Natural killer cell treated with Interleukin-12 subunit alpha and Interleukin-12 subunit beta and Interleukin-15 and Interleukin-18, amount 100 ng/mL, for 72 hours (primary cell): Measurements from ENCODE around the gene SHC2. TPM values are rescaled to one million over a fixed set of nuclear protein-coding genes. Genes with fewer than 3 reads are reported as not detected.
"Not testable (repeated sequence)": the region's sequence is repeated elsewhere in the genome, so short reads cannot be mapped to it uniquely, and the experiment has no call there.

Experiments
- ATAC-seq, 2 donors: fragments of 150-1000 bp; cut with Tn5 transposase in 1 of 2; sonication (Bioruptor Pico), chemical (Tn5 transposase) in 1 of 2; 2 replicates each; pipeline ENCODE4 v1.10.0; 2021
- DNase-seq: peaks from one replicate; pipeline ENCODE4 v3.0.0; 2022; ENCODE audit warnings: low spot score
- H3K27ac Mint-ChIP-seq, 2 donors: 1 replicate in 1 of 2; 2 replicates in 1 of 2; pipeline ENCODE4 v1.8.0; 2022; ENCODE audit warnings: mixed read lengths in 2 of 2, mild to moderate bottlenecking in 1 of 2, moderate library complexity in 1 of 2
- H3K27me3 Mint-ChIP-seq, 2 donors: 1 replicate in 1 of 2; 2 replicates in 1 of 2; pipeline ENCODE4 v1.8.0; 2022; ENCODE audit warnings: mixed read lengths in 2 of 2
- H3K36me3 Mint-ChIP-seq: one replicate; pipeline ENCODE4 v1.8.0; 2022; ENCODE audit warnings: mixed read lengths
- H3K4me1 Mint-ChIP-seq, 2 donors: 1 replicate in 1 of 2; 2 replicates in 1 of 2; pipeline ENCODE4 v1.8.0; 2022; ENCODE audit warnings: low read depth in 2 of 2, mixed read lengths in 2 of 2, mild to moderate bottlenecking in 1 of 2
- H3K4me3 Mint-ChIP-seq: one replicate; pipeline ENCODE4 v1.8.0; 2022; ENCODE audit warnings: mixed read lengths
- H3K9me3 Mint-ChIP-seq: 2 replicates; pipeline ENCODE4 v1.8.0; 2022; ENCODE audit warnings: mixed read lengths
- total RNA-seq, 2 donors: library from RNA; stranded (reverse); gene quantifications; one replicate each; pipeline ENCODE4 v1.2.3, GENCODE V29; 2022

The SHC2 gene
- total RNA-seq, 2 donors from 2014 or later = 0.67 TPM; not detected in 1

DNA sequence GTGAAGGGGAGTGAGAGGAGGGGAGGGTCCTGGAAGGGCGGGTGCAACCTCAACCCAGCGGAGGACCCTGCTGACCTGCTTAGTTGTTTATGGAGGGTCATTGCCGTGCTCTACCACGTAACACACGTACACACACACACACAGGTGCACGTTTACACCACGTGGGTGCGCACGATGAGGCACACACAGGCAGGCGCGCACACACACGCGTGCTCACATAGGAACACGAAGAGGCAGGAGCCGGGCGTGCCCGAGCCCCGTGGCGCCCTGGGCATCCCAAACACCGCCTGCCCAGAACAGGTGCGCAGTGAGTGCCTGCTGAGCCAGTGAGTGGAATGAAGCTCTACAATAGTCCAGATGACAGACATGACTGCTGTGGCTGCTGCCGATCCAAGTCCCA lies 24.2 kb upstream of the SHC2 start:
- no peak overlapping the region for H3K27ac Mint-ChIP-seq
- peaks cover 0 to 8% of the 10 kb centered on the region in 2 donors for H3K27me3 Mint-ChIP-seq
- no peak overlapping the region for H3K4me3 Mint-ChIP-seq
- peaks cover 14% of the 10 kb centered on the region for H3K9me3 Mint-ChIP-seq
- H3K36me3 Mint-ChIP-seq = peaks cover 8% of the 10 kb centered on the region
- no peak for ATAC-seq
- H3K4me1 Mint-ChIP-seq = peaks cover 16 to 20% of the 10 kb centered on the region in 2 donors
- DNase-seq = no peak

DNA sequence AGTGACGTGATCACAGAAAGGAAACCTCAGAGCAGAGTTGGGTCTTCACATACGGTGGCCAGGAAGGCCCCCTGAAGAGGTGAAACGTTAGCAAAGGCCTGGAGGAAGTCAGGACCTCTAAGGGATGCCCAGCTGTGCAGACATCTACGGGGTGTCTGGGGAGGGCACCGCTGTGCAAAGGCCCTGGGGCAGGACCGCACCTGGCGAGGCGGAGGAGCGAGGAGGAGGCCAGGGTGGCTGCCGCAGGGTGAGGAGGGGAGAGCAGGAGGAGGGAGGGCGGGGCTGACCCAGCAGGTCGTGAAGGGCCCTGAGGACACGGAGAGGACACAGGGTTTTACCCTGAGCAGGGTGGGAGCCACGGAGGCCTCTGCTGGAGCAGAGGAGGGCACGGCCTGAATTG lies 23.7 kb upstream of the SHC2 start:
- Mint-ChIP-seq H3K27ac (no peak overlapping the region), H3K9me3 (peaks cover 18% of the 10 kb centered on the region), H3K27me3 (peaks cover 0 to 8% of the 10 kb centered on the region in 2 donors), H3K36me3 (peaks cover 12% of the 10 kb centered on the region), H3K4me3 (no peak overlapping the region), H3K4me1 (peaks cover 20% of the 10 kb centered on the region in 2 donors)
- no peak for DNase-seq
- no peak for ATAC-seq

- Mint-ChIP-seq H3K4me1 (peaks cover 20% of the 10 kb centered on the region in 2 donors), H3K27ac (no peak overlapping the region), H3K36me3 (peaks cover 12% of the 10 kb centered on the region), H3K4me3 (no peak overlapping the region), H3K27me3 (peaks cover 0 to 8% of the 10 kb centered on the region in 2 donors), H3K9me3 (peaks cover 18% of the 10 kb centered on the region)
- no peak for ATAC-seq
- no peak for DNase-seq
Observed at GRCh38 chr19:483332-484072, 22.7 kb upstream of the SHC2 start.

- Mint-ChIP-seq H3K36me3 (peaks cover 12% of the 10 kb centered on the region), H3K4me3 (no peak overlapping the region), H3K9me3 (peaks cover 18% of the 10 kb centered on the region), H3K4me1 (peaks cover 18 to 20% of the 10 kb centered on the region in 2 donors), H3K27me3 (peaks cover 0 to 8% of the 10 kb centered on the region in 2 donors), H3K27ac (peak overlapping the region in 1 of 2 donors; percentile 77)
- DNase-seq = no peak
- no peak for ATAC-seq
Observed at GRCh38 chr19:482186-483041, 21.6 kb upstream of the SHC2 start.

DNA sequence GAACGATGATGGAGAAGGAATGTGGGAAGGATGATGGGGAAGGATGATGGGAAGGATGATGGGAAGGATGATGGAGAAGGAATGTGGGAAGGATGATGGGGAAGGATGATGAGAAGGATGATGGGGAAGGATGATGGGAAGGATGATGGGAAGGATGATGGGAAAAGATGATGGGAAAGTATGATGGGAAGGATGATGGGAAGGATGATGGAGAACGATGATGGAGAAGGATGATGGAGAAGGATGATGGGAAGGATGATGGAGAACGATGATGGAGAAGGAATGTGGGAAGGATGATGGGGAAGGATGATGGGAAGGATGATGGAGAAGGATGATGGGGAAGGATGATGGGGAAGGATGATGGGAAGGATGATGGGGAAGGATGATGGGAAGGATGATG lies 20.3 kb upstream of the SHC2 start:
- Mint-ChIP-seq H3K4me1 (peaks cover 18 to 20% of the 10 kb centered on the region in 2 donors), H3K9me3 (peaks cover 18% of the 10 kb centered on the region), H3K27ac (peak overlapping the region; percentile 69 to 77), H3K4me3 (peak overlapping the region; percentile 59), H3K36me3 (peaks cover 12% of the 10 kb centered on the region)
- ATAC-seq, DNase-seq, H3K27me3 Mint-ChIP-seq: not testable (repeated sequence)

GRCh38 chr19:480016-480855 lies 19.4 kb upstream of the SHC2 start:
- peak overlapping the region; percentile 69 to 77 for H3K27ac Mint-ChIP-seq
- ATAC-seq = peak; percentile 48 to 69
- peaks cover 18 to 20% of the 10 kb centered on the region in 2 donors for H3K4me1 Mint-ChIP-seq
- peaks cover 0 to 7% of the 10 kb centered on the region in 2 donors for H3K27me3 Mint-ChIP-seq
- peaks cover 18% of the 10 kb centered on the region for H3K9me3 Mint-ChIP-seq
- no peak for DNase-seq
- peak overlapping the region; percentile 59 for H3K4me3 Mint-ChIP-seq
- H3K36me3 Mint-ChIP-seq = peaks cover 12% of the 10 kb centered on the region

- Mint-ChIP-seq H3K36me3 (peaks cover 12% of the 10 kb centered on the region), H3K4me3 (no peak overlapping the region), H3K4me1 (peaks cover 18 to 20% of the 10 kb centered on the region in 2 donors), H3K27me3 (peaks cover 0 to 6% of the 10 kb centered on the region in 2 donors), H3K9me3 (peaks cover 18% of the 10 kb centered on the region), H3K27ac (no peak overlapping the region)
- DNase-seq = no peak
- ATAC-seq = no peak
Observed at GRCh38 chr19:478976-479375, 18.1 kb upstream of the SHC2 start.

DNA sequence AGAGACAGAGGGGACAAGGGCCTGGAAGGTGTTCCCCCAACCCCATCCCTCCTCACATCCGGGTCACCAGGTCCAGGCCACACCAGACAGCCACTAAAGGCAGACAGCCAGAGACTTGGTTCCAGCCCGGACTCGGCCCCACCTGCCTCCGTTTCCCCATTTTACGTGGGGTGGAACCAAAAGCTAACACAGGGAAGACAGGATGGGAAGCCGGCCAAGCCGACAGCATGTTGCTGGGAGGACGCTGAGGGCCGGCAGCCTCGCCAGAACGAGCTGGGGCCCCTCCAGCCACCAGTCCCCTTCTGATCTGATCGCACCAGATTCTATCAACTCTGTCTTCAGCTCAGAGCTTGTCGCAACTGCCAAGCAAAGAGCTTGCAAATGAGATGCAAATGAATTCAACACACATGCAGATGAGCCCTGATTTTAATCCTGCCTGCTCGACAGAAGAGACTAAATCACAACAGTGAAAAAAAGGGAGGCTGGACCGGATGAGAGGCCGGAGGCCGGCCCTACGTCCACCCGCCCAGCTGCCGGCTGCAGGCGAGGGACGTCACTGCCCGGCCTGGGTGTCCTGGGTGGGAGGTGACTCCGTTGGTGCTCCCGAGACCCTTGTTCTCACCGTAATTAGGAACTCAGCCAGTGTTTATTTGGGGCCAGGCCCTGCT lies 17.5 kb upstream of the SHC2 start:
- Mint-ChIP-seq H3K4me1 (peaks cover 18 to 20% of the 10 kb centered on the region in 2 donors), H3K36me3 (peaks cover 12% of the 10 kb centered on the region), H3K27me3 (peaks cover 0 to 4% of the 10 kb centered on the region in 2 donors), H3K9me3 (peaks cover 18% of the 10 kb centered on the region), H3K27ac (no peak overlapping the region), H3K4me3 (no peak overlapping the region)
- DNase-seq = no peak
- ATAC-seq = no peak

GRCh38 chr19:475360-475759 lies 14.5 kb upstream of the SHC2 start:
- H3K9me3 Mint-ChIP-seq = peaks cover 7% of the 10 kb centered on the region
- DNase-seq (no peak), ATAC-seq (peak in 1 of 2 donors; percentile 53)
- H3K36me3 Mint-ChIP-seq = peaks cover 7% of the 10 kb centered on the region
- no peak overlapping the region for H3K4me3 Mint-ChIP-seq
- peaks cover 0 to 4% of the 10 kb centered on the region in 2 donors for H3K27me3 Mint-ChIP-seq
- peaks cover 7 to 9% of the 10 kb centered on the region in 2 donors for H3K4me1 Mint-ChIP-seq
- no peak overlapping the region for H3K27ac Mint-ChIP-seq

DNA sequence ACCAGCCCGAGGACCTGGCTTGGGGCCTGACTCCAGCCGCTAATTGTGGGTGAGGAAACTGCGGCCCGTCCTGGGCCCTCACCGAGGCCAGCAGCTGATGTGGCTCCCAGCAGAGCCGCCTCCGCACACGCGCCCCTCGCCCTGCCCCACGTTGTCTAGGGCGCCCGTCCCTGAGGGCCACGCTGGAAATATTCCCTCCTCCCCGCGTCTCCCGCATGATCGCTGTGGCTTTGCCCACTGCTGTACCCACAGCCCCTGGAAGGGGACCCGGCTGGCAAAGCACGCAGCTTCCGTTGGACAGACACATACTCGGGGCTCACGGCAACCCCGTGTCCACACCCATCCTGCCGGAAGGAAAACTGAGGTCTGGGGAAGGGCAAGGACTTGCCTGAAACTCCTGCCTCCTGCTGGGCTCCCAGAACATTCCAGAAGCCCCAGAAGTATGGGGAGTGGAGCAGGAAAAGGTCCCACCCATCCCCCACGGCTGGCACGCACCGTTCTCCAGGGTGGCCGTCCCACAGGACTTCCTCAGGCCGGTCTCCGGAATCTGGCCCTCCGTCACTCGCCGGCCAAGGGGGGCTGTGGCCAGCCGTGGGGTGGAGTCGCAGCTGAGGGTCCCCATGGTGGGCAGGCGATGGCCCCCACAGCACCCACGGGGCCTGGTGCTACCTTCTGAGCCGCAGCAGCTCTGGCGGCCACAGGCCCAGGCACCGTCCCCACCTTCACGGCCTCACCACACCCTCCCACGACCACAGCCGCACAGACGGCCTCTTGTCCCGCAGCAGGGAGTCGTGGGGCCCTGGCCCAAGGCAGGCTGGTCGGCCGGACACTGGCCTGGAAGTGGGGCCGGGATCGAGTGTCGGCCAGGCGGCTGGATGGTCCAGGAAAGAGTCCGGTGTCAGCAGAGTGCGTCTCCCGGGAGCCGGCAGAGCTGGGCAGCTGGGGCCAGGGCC lies 13.6 kb upstream of the SHC2 start:
- Mint-ChIP-seq H3K36me3 (no peaks in the 10 kb centered on the region), H3K4me1 (no peaks in the 10 kb centered on the region), H3K9me3 (no peaks in the 10 kb centered on the region), H3K27me3 (peaks cover 0 to 4% of the 10 kb centered on the region in 2 donors), H3K27ac (no peak overlapping the region), H3K4me3 (no peak overlapping the region)
- no peak for DNase-seq
- peak in 1 of 2 donors; percentile 27 for ATAC-seq

DNA sequence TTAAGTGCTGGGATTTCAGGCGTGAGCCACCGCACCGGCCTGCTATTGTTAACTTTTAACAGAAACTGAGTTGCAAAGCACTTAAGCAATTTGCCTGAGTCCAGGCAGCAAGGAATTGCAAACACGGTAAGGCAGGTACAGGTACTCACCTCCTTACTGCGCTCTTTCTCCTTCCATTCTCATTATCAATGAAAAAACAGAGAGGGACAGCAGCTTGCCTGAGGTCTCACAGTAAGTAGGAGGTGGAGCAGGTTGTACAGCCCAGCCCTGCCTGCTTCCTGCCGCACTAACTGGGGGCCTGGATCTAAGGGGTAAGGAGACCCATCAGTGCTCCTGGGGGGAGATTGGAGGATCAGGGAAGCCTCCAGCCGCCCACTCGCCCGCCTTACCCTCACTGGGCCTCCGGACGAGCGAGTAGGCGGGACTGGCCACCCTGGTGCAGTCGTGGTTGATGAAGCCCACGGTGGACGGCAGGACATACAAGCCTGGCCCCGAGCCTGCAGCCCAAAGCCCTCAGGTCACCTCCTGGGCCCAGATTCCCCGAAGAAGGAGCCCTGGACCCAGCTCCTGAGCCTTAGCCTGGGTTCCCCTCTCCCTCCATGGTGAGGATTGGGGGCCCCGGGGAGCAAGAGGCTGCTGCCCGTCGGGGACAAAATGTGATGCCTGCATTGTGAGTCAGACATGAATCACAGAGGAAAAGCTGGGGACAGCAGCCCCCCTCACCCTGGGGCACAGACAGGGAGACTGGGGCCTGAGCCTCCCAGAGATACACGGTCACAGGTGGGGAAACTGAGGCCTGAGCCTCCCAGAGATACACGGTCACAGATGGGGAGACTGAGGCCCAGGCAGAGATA lies 11.4 kb upstream of the SHC2 start:
- H3K27me3 Mint-ChIP-seq = peaks cover 0 to 4% of the 10 kb centered on the region in 2 donors
- no peak overlapping the region for H3K27ac Mint-ChIP-seq
- DNase-seq (no peak), ATAC-seq (no peak)
- H3K4me1 Mint-ChIP-seq = no peaks in the 10 kb centered on the region
- no peak overlapping the region for H3K4me3 Mint-ChIP-seq
- H3K36me3 Mint-ChIP-seq = no peaks in the 10 kb centered on the region
- H3K9me3 Mint-ChIP-seq = no peaks in the 10 kb centered on the region
